Posterior cingulate gyrus (tissue), 11 donors: ENCODE measurements around the gene ASB18.

ENCODE experiments used
- DNase-seq, 10 donors: peaks; one replicate each; pipeline versions ENCODE4 v3.0.0 to v3.0.0-alpha.2; 2020 to 2021; ENCODE audit warnings: mixed read lengths in 3 of 10
- intact Hi-C: fragments of 100-400 bp; cut with DNase I; formaldehyde crosslinking; loops from one replicate; pipeline ENCODE4 v1.15.1; 2023

ASB18 gene

GRCh38 chr2:236177967-236178889 is 86.0 kb downstream of the ASB18 start:
- intact Hi-C loops, result loop anchor here (5.0 kb wide), 1 partner anchor 401 kb away; no protein-coding TSS in a partner anchor
- DNase-seq, result peak in 6 of 10 donors; percentile 17 to 83 (median 53)

- DNase-seq, result peak in 2 of 10 donors; percentile 57 to 73
- intact Hi-C loops, result loop anchor here (5.0 kb wide), 1 partner anchor 400 kb away; no protein-coding TSS in a partner anchor
These were observed 86.6 kb downstream of the ASB18 start for GRCh38 chr2:236177604-236177966.

- DNase-seq, result peak in 1 of 10 donors; percentile 59
- intact Hi-C loops, result loop anchor here (5.0 kb wide), 1 partner anchor 400 kb away; no protein-coding TSS in a partner anchor
These were observed 87.3 kb downstream of the ASB18 start for GRCh38 chr2:236176951-236177350.

GRCh38 chr2:236176417-236176816 is 87.8 kb downstream of the ASB18 start:
- intact Hi-C loops, result loop anchor here (5.0 kb wide), 1 partner anchor 399 kb away; no protein-coding TSS in a partner anchor
- no peak for DNase-seq

GRCh38 chr2:236175548-236176150 is 88.6 kb downstream of the ASB18 start:
- intact Hi-C loops, result loop anchor here (5.0 kb wide), 1 partner anchor 398 kb away; no protein-coding TSS in a partner anchor
- DNase-seq, result no peak

- no peak for DNase-seq
- intact Hi-C loops, result no loop called here
These were observed 90.2 kb downstream of the ASB18 start for GRCh38 chr2:236173729-236174607.

GRCh38 chr2:236173036-236173728 is 91.0 kb downstream of the ASB18 start:
- no peak for DNase-seq
- intact Hi-C loops, result no loop called here

- intact Hi-C loops, result no loop called here
- no peak for DNase-seq
These were observed 91.8 kb downstream of the ASB18 start for GRCh38 chr2:236172255-236173035.

- intact Hi-C loops, result no loop called here
- no peak for DNase-seq
These were observed 92.4 kb downstream of the ASB18 start for GRCh38 chr2:236171680-236172254.

GRCh38 chr2:236171181-236171679 is 93.0 kb downstream of the ASB18 start:
- no peak for DNase-seq
- intact Hi-C loops, result no loop called here

- no peak for DNase-seq
- intact Hi-C loops, result no loop called here
These were observed 93.5 kb downstream of the ASB18 start for GRCh38 chr2:236170590-236171165.

- intact Hi-C loops, result no loop called here
- peak in 2 of 10 donors; percentile 42 to 53 for DNase-seq
These were observed 94.2 kb downstream of the ASB18 start for GRCh38 chr2:236169741-236170589.

- no peak for DNase-seq
- intact Hi-C loops, result no loop called here
These were observed 95.0 kb downstream of the ASB18 start for GRCh38 chr2:236169151-236169721.

GRCh38 chr2:236168110-236169080 is 95.8 kb downstream of the ASB18 start, which contains the start of gene GBX2:
Gene GBX2, minus strand, starts transcription at chr2:236168386. Its CDS starts 415 bp downstream, at chr2:236167971.
- DNase-seq, result peak in 3 of 10 donors; percentile 6 to 66 (median 51)
- intact Hi-C loops, result no loop called here

- peak in 1 of 10 donors; percentile 82 for DNase-seq
- intact Hi-C loops, result no loop called here
These were observed 96.7 kb downstream of the ASB18 start for GRCh38 chr2:236167297-236168109.
